GM10248 (cell line): ENCODE results near the gene MLLT6.

ENCODE experiments used
- CTCF ChIA-PET: fragments of 300-600 bp; sonication (Branson Sonifier 250); formaldehyde crosslinking; extraction: SDS; loops from one replicate; lab custom pipeline; 2021; ENCODE audit warnings: antibody characterized with exemption; lab: Yijun Ruan, JAX
- POLR2A ChIA-PET: fragments of 350-650 bp; sonication (Branson Sonifier 250); formaldehyde crosslinking; extraction: SDS; loops from one replicate; lab custom pipeline; 2020; ENCODE audit warnings: antibody characterized with exemption; lab: Yijun Ruan, JAX
- DNase-seq: peaks from one replicate; pipeline ENCODE4 v3.0.0; 2012; ENCODE audit errors: extremely low spot score
- CTCF ChIP-seq: IDR thresholded peaks from 2 replicates; pipeline ENCODE4 v1.5.1; 2012; ENCODE audit warnings: mild to moderate bottlenecking, low read depth; ENCODE audit errors: extremely low read depth, missing control alignments, control extremely low read depth

The MLLT6 gene

DNA sequence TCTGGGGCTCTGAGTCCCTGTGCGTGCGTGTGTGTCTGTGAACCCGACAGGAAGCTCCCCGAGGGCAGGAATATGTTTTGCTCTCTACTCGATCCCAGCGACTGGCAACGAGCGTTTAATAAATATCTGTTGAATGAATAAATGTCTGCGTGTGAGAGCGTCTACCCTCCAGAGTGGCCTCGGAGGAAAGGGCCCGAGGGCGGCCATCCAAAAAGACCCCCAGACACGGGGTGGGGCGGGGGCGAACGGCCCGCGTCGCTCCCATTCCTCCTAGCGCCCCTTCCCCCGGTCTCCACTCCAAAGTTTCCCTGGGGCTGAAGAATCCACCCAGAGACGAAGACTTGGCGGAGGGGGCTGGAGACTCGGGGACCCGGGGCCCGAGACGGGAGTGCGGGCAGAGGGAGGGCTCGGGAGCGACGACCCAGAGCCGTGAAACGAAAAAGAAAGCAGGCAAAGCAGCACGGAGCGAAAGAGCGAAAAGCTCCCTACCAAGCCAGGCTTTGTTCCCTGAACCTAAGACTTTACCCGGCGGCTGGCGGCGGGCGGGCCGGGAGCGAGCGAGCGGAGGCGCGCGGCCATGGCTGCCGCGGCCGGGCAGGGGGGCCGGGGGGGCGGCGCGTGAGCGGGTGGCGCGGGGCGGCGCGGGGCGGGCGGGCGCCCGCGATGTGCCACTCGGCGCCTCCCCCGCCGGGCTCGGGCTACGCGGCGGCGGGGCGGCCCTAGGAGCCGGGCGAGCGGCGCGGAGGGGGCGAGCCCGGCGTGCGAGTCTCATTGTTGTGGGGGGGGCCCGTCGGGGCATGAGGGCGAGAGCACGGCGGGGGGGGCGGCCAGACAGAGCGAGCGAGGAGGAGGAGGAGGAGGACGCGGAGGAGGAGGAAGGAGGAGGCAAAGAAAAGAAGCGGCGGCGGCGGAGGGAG, at the start of gene MLLT6:
MLLT6 (plus strand) TSS at position 668 of the 917 bp plus-strand sequence. CDS start 360 bp downstream, outside the sequence.
- ChIA-PET CTCF (interaction anchor here (1.0 to 3.9 kb wide), 3 partner anchors 11 to 30 kb away, joined by 3 to 18 read pairs (median 5); no protein-coding TSS in a partner anchor), POLR2A (interaction anchor here (0.6 kb wide), 2 partner anchors 28 to 102 kb away, joined by 3 to 4 read pairs; no protein-coding TSS in a partner anchor)
- peak; percentile 71 for DNase-seq
- TF ChIP-seq CTCF = no peak

- ChIA-PET CTCF (interaction anchor here (0.7 to 22.9 kb wide), 4 partner anchors 9 to 308 kb away, joined by 3 to 416 read pairs (median 76); no protein-coding TSS in a partner anchor), POLR2A (no interaction called here)
- TF ChIP-seq CTCF = no peak
- DNase-seq = no peak
Observed at GRCh38 chr17:38656959-38657823, 47.9 kb upstream of the MLLT6 start.

DNA sequence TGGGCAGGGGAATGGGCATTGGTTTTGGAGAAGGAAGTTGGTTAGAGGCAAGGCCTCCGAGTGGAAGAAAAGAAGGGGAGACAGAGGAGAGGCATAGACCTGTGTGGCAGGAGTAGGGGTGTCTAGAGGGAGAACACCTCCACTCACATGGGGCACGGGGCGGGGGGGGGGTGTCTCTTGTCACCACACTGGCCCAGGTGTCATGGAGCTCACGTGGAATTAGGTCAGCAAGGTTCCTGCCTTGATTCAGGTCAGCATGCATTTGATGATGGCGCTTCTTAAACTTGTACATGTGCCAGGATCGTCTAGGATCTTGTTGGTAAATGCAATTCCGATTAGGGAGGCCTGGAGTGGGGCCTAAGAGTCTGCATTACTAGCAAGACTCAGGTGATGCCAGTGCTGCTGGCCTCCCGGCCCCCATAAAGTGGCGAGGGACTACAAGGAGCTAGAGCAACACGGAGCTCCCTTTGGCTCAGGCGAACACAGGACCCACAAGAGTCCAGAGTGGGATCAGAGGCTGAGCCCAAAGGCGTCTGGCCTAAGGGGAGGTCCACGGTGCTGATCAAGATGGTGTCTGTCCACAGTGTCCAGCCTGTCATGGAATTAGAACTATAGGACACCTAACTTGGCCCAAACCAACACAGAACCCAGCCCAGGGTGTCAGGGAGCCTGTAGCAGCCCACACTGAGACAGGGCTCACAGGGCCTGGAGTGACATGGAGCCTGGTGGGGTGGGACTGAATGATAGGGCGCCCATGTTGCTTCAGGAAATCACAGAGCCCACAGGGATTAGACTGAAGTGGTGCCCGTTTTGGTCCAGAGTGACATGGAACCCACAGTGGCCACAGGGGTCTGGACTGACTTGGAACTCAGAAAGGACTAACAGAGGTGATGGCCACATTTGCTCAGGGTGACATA, 47.0 kb upstream of the MLLT6 start:
- POLR2A ChIA-PET = no interaction called here
- DNase-seq = no peak
- TF ChIP-seq CTCF = no peak
- CTCF ChIA-PET = interaction anchor here (0.7 to 22.9 kb wide), 4 partner anchors 9 to 309 kb away, joined by 3 to 416 read pairs (median 6); no protein-coding TSS in a partner anchor

GRCh38 chr17:38658741-38659345, 46.2 kb upstream of the MLLT6 start:
- CTCF ChIA-PET = interaction anchor here (0.8 to 22.9 kb wide), 3 partner anchors 8 to 105 kb away, joined by 3 to 416 read pairs (median 10); no protein-coding TSS in a partner anchor
- TF ChIP-seq CTCF = no peak
- POLR2A ChIA-PET = no interaction called here
- DNase-seq = no peak

GRCh38 chr17:38659415-38659814, 45.7 kb upstream of the MLLT6 start:
- CTCF ChIA-PET = interaction anchor here (1.1 to 22.9 kb wide), 4 partner anchors 8 to 105 kb away, joined by 4 to 416 read pairs (median 8); no protein-coding TSS in a partner anchor
- POLR2A ChIA-PET = no interaction called here
- no peak for DNase-seq
- TF ChIP-seq CTCF = no peak
